Brain microvascular endothelial cell (primary cell): ENCODE measurements around the gene GALNTL6.

Source experiments
- DNase-seq: peaks from one replicate; pipeline ENCODE4 v3.0.0-alpha.2; 2020
- H3K27ac ChIP-seq: fragments of 250-450 bp; sonication (Bioruptor Pico); 2 replicates; pipeline ENCODE4 v1.5.1; 2020; ENCODE audit warnings: mild to moderate bottlenecking, moderate library complexity
- H3K27me3 ChIP-seq: fragments of 250-450 bp; sonication (Bioruptor Pico); replicated peaks from 2 replicates; pipeline ENCODE4 v1.5.1; 2020; ENCODE audit warnings: mild to moderate bottlenecking
- H3K36me3 ChIP-seq: fragments of 250-450 bp; sonication (Bioruptor Pico); replicated peaks from 2 replicates; pipeline ENCODE4 v1.5.1; 2020; ENCODE audit warnings: mild to moderate bottlenecking
- H3K4me3 ChIP-seq: 2 replicates; pipeline ENCODE4 v1.5.1; 2011; ENCODE audit warnings: low read depth, mild to moderate bottlenecking, control low read depth, low read length, moderate library complexity
- in situ Hi-C: cut with HindIII; loops from 2 replicates; pipeline ENCODE4 v1.10.0; 2017; ENCODE audit warnings: low sequenced_read_pairs, low pct_ligation_motif_present
- TF ChIP-seq, protein P1 (sequence below): IDR thresholded peaks from 2 replicates; pipeline ENCODE4 v1.5.1; 2011; ENCODE audit warnings: low read depth, mild to moderate bottlenecking, moderate library complexity, low read length, control low read depth, inconsistent platforms; ENCODE audit errors: missing control alignments

Gene GALNTL6

DNA sequence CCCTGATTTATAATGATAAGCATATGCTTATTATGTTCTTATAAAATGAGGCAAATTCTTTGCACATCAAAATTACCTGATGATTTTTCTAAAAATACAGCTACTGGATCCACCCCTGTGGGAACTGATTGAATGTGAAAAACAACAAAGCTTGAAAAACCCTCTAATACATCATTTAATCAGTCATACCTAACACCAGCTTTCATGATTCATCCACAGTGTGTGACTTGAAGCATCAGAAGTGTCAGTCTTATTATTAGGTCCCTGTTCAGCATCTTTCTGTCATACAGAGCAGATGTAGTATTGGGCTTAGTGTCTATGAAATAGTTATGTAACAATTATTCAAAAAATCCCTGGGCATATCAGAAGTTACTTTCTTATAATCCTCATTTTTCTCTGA lies 684.1 kb downstream of the GALNTL6 start:
- H3K27me3 ChIP-seq, result no peaks in the 10 kb centered on the region
- H3K27ac ChIP-seq, result no peak overlapping the region
- DNase-seq, result no peak
- no peaks in the 10 kb centered on the region for H3K36me3 ChIP-seq
- TF ChIP-seq, protein P1, sequence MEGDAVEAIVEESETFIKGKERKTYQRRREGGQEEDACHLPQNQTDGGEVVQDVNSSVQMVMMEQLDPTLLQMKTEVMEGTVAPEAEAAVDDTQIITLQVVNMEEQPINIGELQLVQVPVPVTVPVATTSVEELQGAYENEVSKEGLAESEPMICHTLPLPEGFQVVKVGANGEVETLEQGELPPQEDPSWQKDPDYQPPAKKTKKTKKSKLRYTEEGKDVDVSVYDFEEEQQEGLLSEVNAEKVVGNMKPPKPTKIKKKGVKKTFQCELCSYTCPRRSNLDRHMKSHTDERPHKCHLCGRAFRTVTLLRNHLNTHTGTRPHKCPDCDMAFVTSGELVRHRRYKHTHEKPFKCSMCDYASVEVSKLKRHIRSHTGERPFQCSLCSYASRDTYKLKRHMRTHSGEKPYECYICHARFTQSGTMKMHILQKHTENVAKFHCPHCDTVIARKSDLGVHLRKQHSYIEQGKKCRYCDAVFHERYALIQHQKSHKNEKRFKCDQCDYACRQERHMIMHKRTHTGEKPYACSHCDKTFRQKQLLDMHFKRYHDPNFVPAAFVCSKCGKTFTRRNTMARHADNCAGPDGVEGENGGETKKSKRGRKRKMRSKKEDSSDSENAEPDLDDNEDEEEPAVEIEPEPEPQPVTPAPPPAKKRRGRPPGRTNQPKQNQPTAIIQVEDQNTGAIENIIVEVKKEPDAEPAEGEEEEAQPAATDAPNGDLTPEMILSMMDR, result no peak
- no peak overlapping the region for H3K4me3 ChIP-seq
- in situ Hi-C loops, result no loop called here

DNA sequence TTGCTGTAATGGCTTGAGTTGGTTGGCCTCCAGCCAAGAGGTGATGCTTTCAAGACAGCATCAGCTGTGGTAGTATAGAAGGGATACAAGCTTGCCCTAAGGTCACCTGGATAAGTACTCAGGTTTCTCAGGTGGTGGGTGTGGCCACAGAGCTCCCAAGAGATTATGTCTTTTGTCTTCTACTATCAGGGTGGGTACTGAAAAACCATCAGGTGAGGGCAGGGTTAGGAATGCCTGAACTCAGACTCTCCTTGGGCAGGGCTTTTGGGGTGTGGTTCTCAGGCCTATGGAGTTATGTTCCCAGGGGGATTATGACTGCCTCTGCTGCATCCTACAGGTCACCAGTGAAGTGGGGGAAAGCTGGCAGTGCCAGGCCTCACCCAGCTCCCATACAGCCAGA lies 700.8 kb downstream of the GALNTL6 start:
- TF ChIP-seq, protein P1, result no peak
- no peak overlapping the region for H3K27ac ChIP-seq
- no peaks in the 10 kb centered on the region for H3K36me3 ChIP-seq
- in situ Hi-C loops, result no loop called here
- no peak overlapping the region for H3K4me3 ChIP-seq
- no peak for DNase-seq
- no peaks in the 10 kb centered on the region for H3K27me3 ChIP-seq

DNA sequence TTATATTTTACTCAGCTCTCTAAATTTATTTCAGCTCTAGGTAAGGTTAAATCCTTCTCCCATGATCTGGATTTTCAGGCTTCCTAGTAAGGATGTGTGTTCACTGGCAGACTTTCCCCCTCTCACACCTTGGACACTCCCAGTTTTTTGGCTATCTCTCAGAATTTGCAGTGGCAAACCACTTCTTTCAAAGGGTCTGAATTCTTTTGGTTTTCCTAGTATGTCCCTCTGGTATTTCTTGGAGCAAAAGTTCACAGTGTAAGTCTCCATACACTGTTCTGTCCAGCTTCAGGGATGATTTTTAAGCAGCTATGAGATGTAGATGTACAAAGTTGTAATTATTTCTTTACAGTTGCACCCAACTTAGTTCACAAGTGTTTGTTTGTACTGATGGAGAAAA lies 701.6 kb downstream of the GALNTL6 start:
- no peak overlapping the region for H3K4me3 ChIP-seq
- TF ChIP-seq, protein P1, result no peak
- no peaks in the 10 kb centered on the region for H3K36me3 ChIP-seq
- H3K27me3 ChIP-seq, result no peaks in the 10 kb centered on the region
- in situ Hi-C loops, result no loop called here
- H3K27ac ChIP-seq, result peak overlapping the region; percentile 35
- no peak for DNase-seq

DNA sequence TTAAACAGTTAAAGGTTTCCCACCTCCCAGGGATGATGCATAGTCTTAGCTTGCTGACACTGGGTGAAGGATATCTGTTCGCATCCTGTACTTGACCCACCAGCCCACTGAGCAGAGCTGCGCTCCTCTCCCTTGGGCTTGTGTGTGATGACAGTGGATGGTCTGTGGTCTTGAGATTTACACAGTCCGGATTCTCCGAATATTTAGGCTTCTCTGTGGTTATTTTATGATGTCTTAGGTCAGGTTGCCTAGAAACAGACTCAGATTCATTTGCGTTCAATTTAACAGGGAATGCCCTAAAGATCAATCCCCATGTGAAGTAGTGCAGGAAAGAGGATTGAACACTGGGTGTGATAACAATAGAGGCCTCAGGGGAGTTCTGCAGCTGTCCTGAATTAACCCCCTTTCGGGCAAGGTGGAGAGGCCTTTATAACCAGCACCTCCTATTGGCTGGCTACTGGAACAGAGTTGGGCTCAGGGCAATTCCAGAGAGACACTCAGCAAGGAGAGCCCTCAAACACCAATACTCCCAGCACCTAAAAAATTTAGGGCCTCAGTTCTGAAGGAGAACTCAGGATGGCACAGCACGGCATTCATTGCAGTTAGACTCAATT lies 702.2 kb downstream of the GALNTL6 start:
- H3K27ac ChIP-seq, result peak overlapping the region; percentile 35
- H3K4me3 ChIP-seq, result no peak overlapping the region
- TF ChIP-seq, protein P1, result peak; percentile 2
- peak; percentile 78 for DNase-seq
- no peaks in the 10 kb centered on the region for H3K36me3 ChIP-seq
- no peaks in the 10 kb centered on the region for H3K27me3 ChIP-seq
- in situ Hi-C loops, result no loop called here

DNA sequence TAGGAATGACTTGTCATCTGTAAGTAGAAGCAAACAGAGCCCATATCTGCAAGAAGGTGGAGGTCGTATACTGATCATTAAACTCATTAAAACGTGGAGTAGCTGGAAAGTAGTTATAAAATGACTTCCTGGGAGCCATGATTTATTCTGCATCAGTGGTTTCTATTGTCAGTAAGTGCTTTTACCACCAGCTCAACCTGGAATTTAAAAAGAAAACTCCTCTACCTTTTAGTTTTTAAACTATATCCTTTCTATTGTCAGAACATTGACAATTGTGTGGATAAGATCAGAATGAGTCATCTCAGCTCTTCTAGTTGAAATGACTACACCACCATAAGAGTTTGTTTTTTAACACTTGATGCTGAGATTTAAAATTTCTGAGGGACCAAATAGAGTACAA lies 704.2 kb downstream of the GALNTL6 start:
- Histone ChIP-seq H3K27ac (no peak overlapping the region), H3K27me3 (no peaks in the 10 kb centered on the region), H3K36me3 (no peaks in the 10 kb centered on the region), H3K4me3 (no peak overlapping the region)
- DNase-seq, result no peak
- TF ChIP-seq, protein P1, result no peak
- in situ Hi-C loops, result no loop called here

DNA sequence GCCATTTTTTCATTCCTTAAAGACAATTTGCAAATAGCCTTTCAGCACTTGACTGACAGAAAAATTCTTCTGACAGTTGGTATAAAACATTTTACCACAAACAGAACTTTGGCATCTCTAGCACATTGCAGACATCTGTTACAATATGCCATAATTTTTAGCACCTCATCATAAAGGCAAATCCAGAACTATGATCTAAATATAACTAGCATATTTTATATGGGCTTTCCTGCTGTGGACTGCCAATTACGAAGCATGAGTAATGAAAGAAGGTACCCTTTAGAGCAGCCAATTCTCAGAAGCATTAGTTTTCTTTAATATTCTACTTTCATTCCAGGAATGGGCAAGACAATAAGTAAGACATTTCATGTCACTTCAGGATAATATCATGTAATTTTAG lies 708.0 kb downstream of the GALNTL6 start:
- Histone ChIP-seq H3K36me3 (no peaks in the 10 kb centered on the region), H3K4me3 (no peak overlapping the region), H3K27ac (no peak overlapping the region), H3K27me3 (no peaks in the 10 kb centered on the region)
- in situ Hi-C loops, result no loop called here
- DNase-seq, result no peak
- TF ChIP-seq, protein P1, result no peak
